ENCODE measurements around the gene MRPL46.

Gene MRPL46

GRCh38 chr15:88467073-88467934 lies at the start of gene MRPL46, which contains the start of gene MRPS11:
MRPL46 (minus strand) TSS chr15:88467388; CDS start chr15:88467377, 11 bp downstream.
MRPS11 (plus strand) TSS chr15:88467708; CDS start chr15:88467718, 10 bp downstream.
- DNase-seq, result peak; percentile 97

GRCh38 chr15:88513195-88513594 lies 46.0 kb upstream of the MRPL46 start:
- DNase-seq, result no peak

- DNase-seq, result no peak
Observed at GRCh38 chr15:88512601-88513000, 45.4 kb upstream of the MRPL46 start.

GRCh38 chr15:88512078-88512477 lies 44.9 kb upstream of the MRPL46 start:
- DNase-seq, result no peak

- no peak for DNase-seq
Observed at GRCh38 chr15:88511161-88511560, 44.0 kb upstream of the MRPL46 start.

- no peak for DNase-seq
Observed at GRCh38 chr15:88509964-88510363, 42.8 kb upstream of the MRPL46 start.

- DNase-seq, result no peak
Observed at GRCh38 chr15:88509321-88509720, 42.1 kb upstream of the MRPL46 start.

GRCh38 chr15:88506628-88507027 lies 39.4 kb upstream of the MRPL46 start:
- DNase-seq, result no peak

- DNase-seq, result no peak
Observed at GRCh38 chr15:88505721-88506120, 38.5 kb upstream of the MRPL46 start.

- DNase-seq, result no peak
Observed at GRCh38 chr15:88504445-88504844, 37.3 kb upstream of the MRPL46 start.

- no peak for DNase-seq
Observed at GRCh38 chr15:88498996-88499395, 31.8 kb upstream of the MRPL46 start.

GRCh38 chr15:88497109-88497765 lies 30.0 kb upstream of the MRPL46 start:
- DNase-seq, result no peak

GRCh38 chr15:88493844-88494243 lies 26.7 kb upstream of the MRPL46 start:
- no peak for DNase-seq

GRCh38 chr15:88491158-88491557 lies 24.0 kb upstream of the MRPL46 start:
- no peak for DNase-seq

GRCh38 chr15:88490036-88490435 lies 22.8 kb upstream of the MRPL46 start:
- no peak for DNase-seq

- no peak for DNase-seq
Observed at GRCh38 chr15:88489321-88489720, 22.1 kb upstream of the MRPL46 start.

GRCh38 chr15:88487796-88488523 lies 20.8 kb upstream of the MRPL46 start:
- no peak for DNase-seq

GRCh38 chr15:88487178-88487795 lies 20.1 kb upstream of the MRPL46 start:
- no peak for DNase-seq

- DNase-seq, result no peak
Observed at GRCh38 chr15:88484682-88485331, 17.6 kb upstream of the MRPL46 start.

GRCh38 chr15:88482263-88482662 lies 15.1 kb upstream of the MRPL46 start:
- no peak for DNase-seq

GRCh38 chr15:88480981-88481380 lies 13.8 kb upstream of the MRPL46 start:
- DNase-seq, result no peak

- DNase-seq, result no peak
Observed at GRCh38 chr15:88479169-88479568, 12.0 kb upstream of the MRPL46 start.

- DNase-seq, result no peak
Observed at GRCh38 chr15:88477904-88478303, 10.7 kb upstream of the MRPL46 start.
